ENCODE measurements around the gene IL1R2. TPM values are rescaled to one million over a fixed set of nuclear protein-coding genes. Genes with fewer than 3 reads are reported as not detected.

Gene IL1R2
- total RNA-seq, 2 experiments from 2014 or later = 1.1 TPM; not detected in 1

DNA sequence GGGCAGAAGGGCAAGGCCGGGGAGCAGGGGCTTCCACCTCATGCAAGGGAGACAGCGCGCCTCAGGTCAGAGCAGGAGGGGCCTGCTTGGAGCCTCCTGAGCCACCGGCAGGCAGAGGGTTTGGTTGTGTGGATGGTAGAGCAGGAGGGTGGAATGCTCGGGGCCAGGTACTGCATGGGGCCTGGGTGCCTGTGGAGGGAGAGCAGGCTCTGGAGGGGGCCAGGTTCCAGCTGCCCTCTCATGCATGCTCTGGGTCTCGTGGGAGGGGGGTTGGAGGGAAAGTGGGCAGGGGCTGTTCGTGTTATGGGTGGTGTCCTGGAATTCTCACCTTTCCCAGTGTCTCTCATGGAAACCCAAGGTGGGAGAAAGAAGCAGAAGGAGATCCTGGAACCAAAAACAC is 3.2 kb upstream of the IL1R2 start:
- DNase-seq (no peak), ATAC-seq (no peak)
- POLR2A ChIA-PET = no interaction called here
- Mint-ChIP-seq H3K4me1 (ENCODE audit: low read depth) (peaks cover 15% of the 10 kb centered on the region), H3K9me3 (no peaks in the 10 kb centered on the region), H3K27me3 (peaks cover 9% of the 10 kb centered on the region), H3K36me3 (ENCODE audit: low read depth) (no peaks in the 10 kb centered on the region), H3K27ac (no peak overlapping the region), H3K4me3 (no peak overlapping the region)
- TF ChIP-seq CTCF (IDR thresholded peaks at IDR 0.05) = no peak
- intact Hi-C loops (cut with micrococcal nuclease) = no loop called here
- CTCF ChIA-PET = interaction anchor here (1.5 to 2.2 kb wide), 2 partner anchors 17 to 104 kb away, joined by 5 to 11 read pairs; no protein-coding TSS in a partner anchor

- POLR2A ChIA-PET = no interaction called here
- H3K36me3 Mint-ChIP-seq (ENCODE audit: low read depth) = no peaks in the 10 kb centered on the region
Observed at GRCh38 chr2:101989740-101990460, 1.9 kb upstream of the IL1R2 start.

DNA sequence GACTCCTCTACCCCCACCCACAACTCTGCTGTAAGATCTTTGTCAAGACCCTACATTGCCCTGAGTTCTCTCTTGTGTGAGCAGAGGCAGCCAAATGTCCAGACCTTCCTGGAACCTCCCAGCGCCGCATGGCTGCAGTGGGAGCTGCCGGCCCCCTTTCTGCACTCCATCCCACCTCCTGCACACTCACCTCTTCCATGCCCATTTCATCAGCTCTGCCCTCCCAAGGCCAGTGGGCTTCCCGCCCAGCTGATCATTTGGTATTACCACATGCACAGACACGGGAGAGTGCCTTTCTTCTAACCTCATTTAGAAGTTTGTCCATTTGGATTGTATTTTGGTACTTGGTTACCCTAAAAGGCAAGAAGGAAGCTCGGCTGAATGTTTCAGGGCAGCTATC is 2.0 kb downstream of the IL1R2 start:
- no peaks in the 10 kb centered on the region for H3K9me3 Mint-ChIP-seq
- H3K36me3 Mint-ChIP-seq (ENCODE audit: low read depth) = no peaks in the 10 kb centered on the region
- no peak for TF ChIP-seq CTCF (IDR thresholded peaks at IDR 0.05)
- no peak for ATAC-seq
- CTCF ChIA-PET = interaction anchor here (1.6 kb wide), 1 partner anchor 26 kb away, joined by 4 read pairs; no protein-coding TSS in a partner anchor
- POLR2A ChIA-PET = no interaction called here
- no peak overlapping the region for H3K4me3 Mint-ChIP-seq
- no peak for DNase-seq
- peaks cover 2% of the 10 kb centered on the region for H3K4me1 Mint-ChIP-seq (ENCODE audit: low read depth)
- H3K27ac Mint-ChIP-seq = no peak overlapping the region
- intact Hi-C loops (cut with micrococcal nuclease) = loop anchor here (10.0 kb wide), 1 partner anchor 109 kb away; no protein-coding TSS in a partner anchor
- H3K27me3 Mint-ChIP-seq = peaks cover 9% of the 10 kb centered on the region

More at GRCh38 chr2:101989740-101990460, 1.9 kb upstream of the IL1R2 start:
- Mint-ChIP-seq H3K27me3 (peaks cover 9% of the 10 kb centered on the region), H3K9me3 (no peaks in the 10 kb centered on the region), H3K4me3 (no peak overlapping the region), H3K27ac (no peak overlapping the region), H3K4me1 (ENCODE audit: low read depth) (peaks cover 15% of the 10 kb centered on the region)
- ATAC-seq = no peak
- CTCF ChIA-PET = no interaction called here
- no peak for DNase-seq
- TF ChIP-seq CTCF (IDR thresholded peaks at IDR 0.05) = no peak
- intact Hi-C loops (cut with micrococcal nuclease) = loop anchor here (10.0 kb wide), 1 partner anchor 105 kb away; no protein-coding TSS in a partner anchor

- DNase-seq (no peak), ATAC-seq (no peak)
- ChIA-PET CTCF (no interaction called here), POLR2A (no interaction called here)
- intact Hi-C loops (cut with micrococcal nuclease) = loop anchor here (10.0 kb wide), 1 partner anchor 110 kb away; no protein-coding TSS in a partner anchor
- Mint-ChIP-seq H3K4me3 (no peak overlapping the region), H3K27ac (no peak overlapping the region), H3K27me3 (peaks cover 9% of the 10 kb centered on the region), H3K9me3 (no peaks in the 10 kb centered on the region), H3K4me1 (ENCODE audit: low read depth) (peaks cover 12% of the 10 kb centered on the region), H3K36me3 (ENCODE audit: low read depth) (no peaks in the 10 kb centered on the region)
- no peak for TF ChIP-seq CTCF (IDR thresholded peaks at IDR 0.05)
Observed at GRCh38 chr2:101995019-101995418, 3.3 kb downstream of the IL1R2 start.

GRCh38 chr2:101995804-101996203 is 4.0 kb downstream of the IL1R2 start:
- Mint-ChIP-seq H3K36me3 (ENCODE audit: low read depth) (no peaks in the 10 kb centered on the region), H3K9me3 (no peaks in the 10 kb centered on the region), H3K27ac (no peak overlapping the region), H3K4me3 (no peak overlapping the region), H3K4me1 (ENCODE audit: low read depth) (peaks cover 19% of the 10 kb centered on the region), H3K27me3 (peaks cover 6% of the 10 kb centered on the region)
- no peak for TF ChIP-seq CTCF (IDR thresholded peaks at IDR 0.05)
- DNase-seq = no peak
- ChIA-PET POLR2A (no interaction called here), CTCF (interaction anchor here (0.9 kb wide), 1 partner anchor 10 kb away, joined by 3 read pairs; no protein-coding TSS in a partner anchor)
- ATAC-seq = no peak
- intact Hi-C loops (cut with micrococcal nuclease) = loop anchor here (10.0 kb wide), 1 partner anchor 111 kb away; no protein-coding TSS in a partner anchor
